HCEC 1CT (cell line): ENCODE data around the gene COL4A2.
A peak's percentile ranks its signal among the peaks of the same experiment; 100 is the strongest.

Experiments
- DNase-seq: peaks from one replicate; pipeline ENCODE4 v3.0.0-alpha.2; 2017

Gene COL4A2

GRCh38 chr13:110548891-110549794, 242.1 kb downstream of the COL4A2 start:
- no peak for DNase-seq

GRCh38 chr13:110549795-110550160, 242.7 kb downstream of the COL4A2 start:
- no peak for DNase-seq

- no peak for DNase-seq
These were observed 244.2 kb downstream of the COL4A2 start for GRCh38 chr13:110551284-110551683.

GRCh38 chr13:110552767-110553166, 245.7 kb downstream of the COL4A2 start:
- DNase-seq: no peak

- DNase-seq: no peak
These were observed 246.3 kb downstream of the COL4A2 start for GRCh38 chr13:110553417-110553816.

GRCh38 chr13:110554227-110554836, 247.2 kb downstream of the COL4A2 start:
- DNase-seq: no peak

- DNase-seq: no peak
These were observed 247.9 kb downstream of the COL4A2 start for GRCh38 chr13:110554946-110555345.

GRCh38 chr13:110555601-110556223, 248.6 kb downstream of the COL4A2 start:
- DNase-seq: no peak

- DNase-seq: no peak
These were observed 249.1 kb downstream of the COL4A2 start for GRCh38 chr13:110556224-110556606.

- DNase-seq: no peak
These were observed 250.0 kb downstream of the COL4A2 start for GRCh38 chr13:110557082-110557481.

- DNase-seq: no peak
These were observed 250.7 kb downstream of the COL4A2 start for GRCh38 chr13:110557610-110558305.

GRCh38 chr13:110559429-110559943, 252.4 kb downstream of the COL4A2 start:
- DNase-seq: peak; percentile 6

GRCh38 chr13:110559986-110560385, 252.9 kb downstream of the COL4A2 start:
- no peak for DNase-seq

GRCh38 chr13:110560601-110561343, 253.7 kb downstream of the COL4A2 start:
- peak; percentile 27 for DNase-seq

GRCh38 chr13:110561344-110562035, 254.4 kb downstream of the COL4A2 start, which contains the start of gene RAB20:
Gene RAB20 (minus strand): TSS chr13:110561722. CDS start chr13:110561519, 203 bp downstream.
- peak; percentile 80 for DNase-seq

- DNase-seq: peak; percentile 35
These were observed 255.0 kb downstream of the COL4A2 start for GRCh38 chr13:110562036-110562597.
